ENCODE data around the gene SND1.

Gene SND1

DNA sequence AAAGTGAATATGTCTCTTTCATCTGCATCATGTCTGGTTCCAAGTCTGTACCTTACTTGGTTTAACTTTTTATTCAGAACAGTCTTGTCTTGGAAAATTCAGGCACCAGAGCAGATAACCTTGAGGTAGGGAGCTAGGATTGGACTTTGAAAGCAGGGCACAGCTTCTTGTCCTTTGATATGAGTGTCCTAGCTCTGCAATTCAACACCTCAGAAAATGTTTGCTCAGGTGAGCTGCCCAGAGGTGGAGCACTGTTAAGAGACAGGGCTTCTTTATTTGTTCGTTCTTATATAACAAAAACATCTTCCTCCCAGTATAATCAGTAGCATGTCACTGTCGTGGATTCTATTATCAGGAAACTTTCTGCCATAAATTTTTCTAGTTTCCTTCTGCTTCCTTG, 260.9 kb downstream of the SND1 start:
- no peak for DNase-seq (ENCODE audit: extremely low spot score)
- CTCF ChIA-PET, result no interaction called here

DNA sequence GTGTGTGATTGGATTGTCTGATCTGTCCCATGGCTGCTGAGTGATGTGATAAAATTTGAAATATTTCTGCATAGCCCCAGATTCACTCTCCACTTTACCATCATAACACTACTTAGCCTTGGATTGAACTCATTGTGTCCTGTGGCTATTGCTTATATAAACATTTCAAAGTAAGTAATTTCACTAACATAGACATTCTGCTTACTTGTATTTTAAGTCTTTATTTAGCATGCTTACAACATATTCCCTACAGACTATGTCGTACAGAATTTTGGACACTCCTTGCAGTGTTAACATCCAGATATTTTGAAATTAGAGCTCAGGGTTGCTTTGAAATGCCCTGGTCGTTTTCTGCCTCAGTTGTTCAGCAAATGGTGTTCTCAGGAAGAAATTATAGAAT, 261.7 kb downstream of the SND1 start:
- DNase-seq (ENCODE audit: extremely low spot score), result no peak
- TF ChIP-seq FOXK2 (IDR thresholded peaks at IDR 0.05) (no peak), ZNF384 (IDR thresholded peaks at IDR 0.05) (no peak), FOXA1 (IDR thresholded peaks at IDR 0.05) (no peak), L3MBTL2 (conservative IDR thresholded peaks at IDR 0.05) (no peak), SUZ12 (IDR thresholded peaks at IDR 0.05) (no peak), NFRKB (IDR thresholded peaks at IDR 0.05) (no peak), ELF4 (IDR thresholded peaks at IDR 0.05) (no peak), LEF1 (IDR thresholded peaks at IDR 0.05; ENCODE audit: borderline replicate concordance) (no peak), BHLHE40 (IDR thresholded peaks at IDR 0.05; ENCODE audit: borderline replicate concordance) (no peak), ARNT (IDR thresholded peaks at IDR 0.05) (no peak), HDGF (IDR thresholded peaks at IDR 0.05; ENCODE audit: borderline replicate concordance) (no peak), TARDBP (IDR thresholded peaks at IDR 0.05) (no peak), SP1 (IDR thresholded peaks at IDR 0.05) (no peak), FOXM1 (IDR thresholded peaks at IDR 0.05; ENCODE audit: borderline replicate concordance) (no peak), CTBP1 (IDR thresholded peaks at IDR 0.05; ENCODE audit: borderline replicate concordance) (no peak)
- TF ChIP-seq, protein P1, sequence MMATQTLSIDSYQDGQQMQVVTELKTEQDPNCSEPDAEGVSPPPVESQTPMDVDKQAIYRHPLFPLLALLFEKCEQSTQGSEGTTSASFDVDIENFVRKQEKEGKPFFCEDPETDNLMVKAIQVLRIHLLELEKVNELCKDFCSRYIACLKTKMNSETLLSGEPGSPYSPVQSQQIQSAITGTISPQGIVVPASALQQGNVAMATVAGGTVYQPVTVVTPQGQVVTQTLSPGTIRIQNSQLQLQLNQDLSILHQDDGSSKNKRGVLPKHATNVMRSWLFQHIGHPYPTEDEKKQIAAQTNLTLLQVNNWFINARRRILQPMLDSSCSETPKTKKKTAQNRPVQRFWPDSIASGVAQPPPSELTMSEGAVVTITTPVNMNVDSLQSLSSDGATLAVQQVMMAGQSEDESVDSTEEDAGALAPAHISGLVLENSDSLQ (IDR thresholded peaks at IDR 0.05), result no peak
- POLR2A ChIA-PET, result no interaction called here
- CTCF ChIA-PET, result no interaction called here

More for the DNA sequence above, 260.9 kb downstream of the SND1 start:
- no peak for TF ChIP-seq FOXM1 (IDR thresholded peaks at IDR 0.05; ENCODE audit: borderline replicate concordance)
- no peak for TF ChIP-seq HDGF (IDR thresholded peaks at IDR 0.05; ENCODE audit: borderline replicate concordance)
- no peak for TF ChIP-seq BHLHE40 (IDR thresholded peaks at IDR 0.05; ENCODE audit: borderline replicate concordance)
- TF ChIP-seq TARDBP (IDR thresholded peaks at IDR 0.05), result no peak
- TF ChIP-seq FOXK2 (IDR thresholded peaks at IDR 0.05), result no peak
- no peak for TF ChIP-seq L3MBTL2 (conservative IDR thresholded peaks at IDR 0.05)
- TF ChIP-seq FOXA1 (IDR thresholded peaks at IDR 0.05), result no peak
- no peak for TF ChIP-seq NFRKB (IDR thresholded peaks at IDR 0.05)
- TF ChIP-seq SUZ12 (IDR thresholded peaks at IDR 0.05), result no peak
- no peak for TF ChIP-seq ELF4 (IDR thresholded peaks at IDR 0.05)
- TF ChIP-seq, protein P1 (IDR thresholded peaks at IDR 0.05), result no peak
- no peak for TF ChIP-seq CTBP1 (IDR thresholded peaks at IDR 0.05; ENCODE audit: borderline replicate concordance)
- no peak for TF ChIP-seq ZNF384 (IDR thresholded peaks at IDR 0.05)
- no peak for TF ChIP-seq SP1 (IDR thresholded peaks at IDR 0.05)
- no peak for TF ChIP-seq ARNT (IDR thresholded peaks at IDR 0.05)
- no peak for TF ChIP-seq LEF1 (IDR thresholded peaks at IDR 0.05; ENCODE audit: borderline replicate concordance)
- POLR2A ChIA-PET, result no interaction called here

DNA sequence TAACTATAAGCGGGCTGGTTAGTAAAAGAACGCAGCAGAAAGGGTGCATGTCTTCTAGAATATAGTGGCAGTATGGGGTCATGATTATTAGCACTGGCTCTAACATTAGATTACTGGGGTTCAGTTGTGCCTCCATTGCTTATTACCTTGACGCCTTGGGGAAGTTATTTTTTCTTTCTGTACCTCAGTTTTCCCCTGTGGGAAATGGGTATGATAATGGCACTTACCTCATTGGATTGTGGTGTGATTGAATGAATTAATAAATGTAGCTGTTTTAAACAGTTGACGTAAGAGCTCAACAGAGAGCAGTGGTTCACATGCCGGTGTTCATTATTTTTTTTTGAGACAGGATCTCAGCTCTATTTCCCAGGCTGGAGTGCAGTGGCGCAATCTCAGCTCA, 262.7 kb downstream of the SND1 start:
- ChIA-PET POLR2A (no interaction called here), CTCF (interaction anchor here (0.6 kb wide), 1 partner anchor 33 kb away, joined by 4 read pairs; no protein-coding TSS in a partner anchor)
- TF ChIP-seq ZNF384 (IDR thresholded peaks at IDR 0.05) (no peak), HDGF (IDR thresholded peaks at IDR 0.05; ENCODE audit: borderline replicate concordance) (no peak), FOXM1 (IDR thresholded peaks at IDR 0.05; ENCODE audit: borderline replicate concordance) (no peak), SP1 (IDR thresholded peaks at IDR 0.05) (no peak), SUZ12 (IDR thresholded peaks at IDR 0.05) (no peak), TARDBP (IDR thresholded peaks at IDR 0.05) (no peak)
- TF ChIP-seq, protein P1 (IDR thresholded peaks at IDR 0.05), result no peak
- no peak for DNase-seq (ENCODE audit: extremely low spot score)

DNA sequence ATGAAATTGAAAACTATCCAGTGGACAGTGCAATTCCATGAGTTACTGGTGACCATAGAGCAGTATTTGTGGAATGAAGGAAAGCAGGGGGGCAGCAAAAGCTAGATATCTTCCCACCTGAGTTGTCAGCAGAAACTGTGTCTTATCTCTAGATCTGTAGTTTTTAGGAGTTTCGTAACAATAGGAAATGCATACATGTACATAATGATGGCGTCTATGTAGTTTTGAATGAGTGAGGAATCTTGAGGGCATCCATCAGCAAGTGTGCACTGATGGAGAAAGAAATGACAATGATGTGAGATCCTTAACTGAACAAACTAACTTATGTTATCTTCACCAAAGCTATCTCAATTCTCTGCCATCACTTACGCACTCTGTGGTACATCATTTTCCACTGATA, 264.7 kb downstream of the SND1 start:
- TF ChIP-seq ELF4 (IDR thresholded peaks at IDR 0.05), result no peak
- TF ChIP-seq, protein P1 (IDR thresholded peaks at IDR 0.05), result no peak
- no peak for DNase-seq (ENCODE audit: extremely low spot score)
- ChIA-PET CTCF (no interaction called here), POLR2A (no interaction called here)

DNA sequence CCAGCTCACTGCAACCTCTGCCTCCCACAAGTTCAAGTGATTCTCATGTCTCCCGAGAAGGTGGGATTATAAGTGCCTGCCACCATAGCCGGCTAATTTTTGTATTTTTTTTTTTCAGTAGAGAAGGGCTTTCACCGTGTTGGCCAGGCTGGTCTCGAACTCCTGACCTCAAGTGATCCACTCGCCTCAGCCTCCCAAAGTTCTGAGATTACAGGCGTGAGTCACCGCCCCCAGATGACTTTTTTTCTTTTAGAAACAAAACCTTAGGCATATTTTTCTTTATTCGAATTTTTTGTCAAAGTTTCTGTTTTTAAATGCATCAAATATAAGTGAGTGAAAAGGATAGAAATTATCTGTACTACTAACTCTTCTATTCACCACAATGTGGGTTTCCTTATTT, 266.1 kb downstream of the SND1 start:
- TF ChIP-seq ARNT (IDR thresholded peaks at IDR 0.05), result no peak
- TF ChIP-seq FOXK2 (IDR thresholded peaks at IDR 0.05), result no peak
- TF ChIP-seq TARDBP (IDR thresholded peaks at IDR 0.05), result no peak
- TF ChIP-seq FOXM1 (IDR thresholded peaks at IDR 0.05; ENCODE audit: borderline replicate concordance), result no peak
- TF ChIP-seq CTBP1 (IDR thresholded peaks at IDR 0.05; ENCODE audit: borderline replicate concordance), result no peak
- no peak for TF ChIP-seq L3MBTL2 (conservative IDR thresholded peaks at IDR 0.05)
- no peak for TF ChIP-seq ZNF384 (IDR thresholded peaks at IDR 0.05)
- no peak for TF ChIP-seq ELF4 (IDR thresholded peaks at IDR 0.05)
- TF ChIP-seq SUZ12 (IDR thresholded peaks at IDR 0.05), result no peak
- no peak for TF ChIP-seq SP1 (IDR thresholded peaks at IDR 0.05)
- TF ChIP-seq HDGF (IDR thresholded peaks at IDR 0.05; ENCODE audit: borderline replicate concordance), result no peak
- TF ChIP-seq LEF1 (IDR thresholded peaks at IDR 0.05; ENCODE audit: borderline replicate concordance), result no peak
- no peak for TF ChIP-seq BHLHE40 (IDR thresholded peaks at IDR 0.05; ENCODE audit: borderline replicate concordance)
- no peak for TF ChIP-seq NFRKB (IDR thresholded peaks at IDR 0.05)
- TF ChIP-seq, protein P1 (IDR thresholded peaks at IDR 0.05), result no peak
- DNase-seq (ENCODE audit: extremely low spot score), result no peak
- POLR2A ChIA-PET, result no interaction called here
- CTCF ChIA-PET, result no interaction called here
